ENCODE measurements around the gene PSAPL1. TPM values are rescaled to one million over a fixed set of nuclear protein-coding genes. Genes with fewer than 3 reads are reported as not detected.

The PSAPL1 gene
- total RNA-seq, 3 donors from 2014 or later, result 0.15 TPM; not detected in 2

GRCh38 chr4:7403001-7403400 is 31.7 kb downstream of the PSAPL1 start:
- Histone ChIP-seq H3K4me1 (no peaks in the 10 kb centered on the region), H3K9me3 (peaks cover 0 to 10% of the 10 kb centered on the region in 2 donors), H3K36me3 (no peaks in the 10 kb centered on the region), H3K4me3 (no peak overlapping the region), H3K27me3 (peaks cover 0 to 24% of the 10 kb centered on the region in 2 donors), H3K27ac (no peak overlapping the region)
- no peak for TF ChIP-seq POLR2A (IDR thresholded peaks at IDR 0.05)
- no peak for TF ChIP-seq CTCF (IDR thresholded peaks at IDR 0.05)
- TF ChIP-seq POLR2AphosphoS5 (IDR thresholded peaks at IDR 0.05), result no peak
- intact Hi-C loops (cut with DNase I; ENCODE audit: low total_unique reads), result no loop called here
- DNase-seq (ENCODE audit: low spot score in 2 of 2), result peak in 1 of 2 donors; percentile 28

GRCh38 chr4:7402526-7402925 is 32.2 kb downstream of the PSAPL1 start:
- Histone ChIP-seq H3K36me3 (no peaks in the 10 kb centered on the region), H3K9me3 (peaks cover 0 to 7% of the 10 kb centered on the region in 2 donors), H3K27me3 (peaks cover 0 to 29% of the 10 kb centered on the region in 2 donors), H3K4me3 (no peak overlapping the region), H3K27ac (no peak overlapping the region), H3K4me1 (no peaks in the 10 kb centered on the region)
- intact Hi-C loops (cut with DNase I; ENCODE audit: low total_unique reads), result no loop called here
- TF ChIP-seq CTCF (IDR thresholded peaks at IDR 0.05) (no peak), POLR2A (IDR thresholded peaks at IDR 0.05) (no peak), POLR2AphosphoS5 (IDR thresholded peaks at IDR 0.05) (no peak)
- DNase-seq (ENCODE audit: low spot score in 2 of 2), result no peak

- Histone ChIP-seq H3K36me3 (no peaks in the 10 kb centered on the region), H3K27ac (no peak overlapping the region), H3K27me3 (peaks cover 0 to 31% of the 10 kb centered on the region in 2 donors), H3K9me3 (peaks cover 0 to 1% of the 10 kb centered on the region in 2 donors), H3K4me1 (no peaks in the 10 kb centered on the region), H3K4me3 (no peak overlapping the region)
- TF ChIP-seq POLR2AphosphoS5 (IDR thresholded peaks at IDR 0.05) (no peak), CTCF (IDR thresholded peaks at IDR 0.05) (no peak), POLR2A (IDR thresholded peaks at IDR 0.05) (no peak)
- intact Hi-C loops (cut with DNase I; ENCODE audit: low total_unique reads), result no loop called here
- DNase-seq (ENCODE audit: low spot score in 2 of 2), result no peak
Observed at GRCh38 chr4:7400671-7401298, 33.9 kb downstream of the PSAPL1 start.

- no peaks in the 10 kb centered on the region for H3K9me3 ChIP-seq
- H3K36me3 ChIP-seq, result no peaks in the 10 kb centered on the region
- H3K27ac ChIP-seq, result no peak overlapping the region
- H3K27me3 ChIP-seq, result peaks cover 0 to 38% of the 10 kb centered on the region in 2 donors
- no peaks in the 10 kb centered on the region for H3K4me1 ChIP-seq
- peak in 1 of 2 donors; percentile 30 for DNase-seq (ENCODE audit: low spot score in 2 of 2)
- intact Hi-C loops (cut with DNase I; ENCODE audit: low total_unique reads), result no loop called here
- TF ChIP-seq CTCF (IDR thresholded peaks at IDR 0.05) (no peak), POLR2AphosphoS5 (IDR thresholded peaks at IDR 0.05) (no peak), POLR2A (IDR thresholded peaks at IDR 0.05) (no peak)
- H3K4me3 ChIP-seq, result no peak overlapping the region
Observed at GRCh38 chr4:7399440-7400234, 35.1 kb downstream of the PSAPL1 start.
